ENCODE data around the gene PHF1.

The PHF1 gene

GRCh38 chr6:33419580-33420490 is 9.0 kb downstream of the PHF1 start, which contains the start of gene SYNGAP1 (continued):
- peak; percentile 45; the same call in 1 of the 2 replicates for TF ChIP-seq EGR2 (tag by site-specific recombination; IDR thresholded peaks at IDR 0.05; ENCODE audit: low read depth)
- TF ChIP-seq PRDM4 (tag by site-specific recombination; IDR thresholded peaks at IDR 0.05): no peak
- no peak for TF ChIP-seq ZNF391 (tag by site-specific recombination; IDR thresholded peaks at IDR 0.05; ENCODE audit: borderline replicate concordance, low read depth)
- no peak for TF ChIP-seq ZNF366 (tag by site-specific recombination; conservative IDR thresholded peaks at IDR 0.05)
- no peak for TF ChIP-seq ZSCAN18 (tag by site-specific recombination; IDR thresholded peaks at IDR 0.05)

- Histone ChIP-seq H3K9me3 (ENCODE audit: control insufficient read depth, insufficient read depth, low read depth, low read length) (no peaks in the 10 kb centered on the region), H3K4me1 (ENCODE audit: control insufficient read depth, insufficient read depth, low read length) (peaks cover 7% of the 10 kb centered on the region), H3K36me3 (ENCODE audit: control insufficient read depth in 2 of 2, insufficient read depth in 1 of 2, low read length in 2 of 2) (peaks cover 0 to 10% of the 10 kb centered on the region in 2 experiments; a peak in 1 of 3 replicates), H3K4me3 (ENCODE audit: low read depth, low read length) (no peak overlapping the region), H3K27ac (ENCODE audit: extremely low read depth, low read depth, low read length) (no peak overlapping the region)
- POLR2A ChIA-PET: no interaction called here
- CTCF ChIA-PET: interaction anchor here (0.7 kb wide), 1 partner anchor 9 kb away, joined by 5 read pairs; no protein-coding TSS in a partner anchor
- no peak for TF ChIP-seq ZNF76 (tag by site-specific recombination; IDR thresholded peaks at IDR 0.05; ENCODE audit: borderline replicate concordance, low read depth)
- TF ChIP-seq TSHZ1 (tag by site-specific recombination; IDR thresholded peaks at IDR 0.05; ENCODE audit: borderline replicate concordance): no peak
- no peak for TF ChIP-seq ZNF585B (tag by site-specific recombination; IDR thresholded peaks at IDR 0.05)
- peak; percentile 73 for TF ChIP-seq KLF8 (tag by site-specific recombination; IDR thresholded peaks at IDR 0.05)
- TF ChIP-seq ZNF362 (tag by site-specific recombination; IDR thresholded peaks at IDR 0.05): no peak
- peak; percentile 98 for TF ChIP-seq ZBTB11 (tag by site-specific recombination; conservative IDR thresholded peaks at IDR 0.05; ENCODE audit: low read depth)
- TF ChIP-seq ZNF112 (tag by site-specific recombination; IDR thresholded peaks at IDR 0.05): no peak
- peak; percentile 78 for TF ChIP-seq ZNF580 (tag by site-specific recombination; IDR thresholded peaks at IDR 0.05)
- no peak for TF ChIP-seq ZNF558 (tag by site-specific recombination; IDR thresholded peaks at IDR 0.05)
- TF ChIP-seq PATZ1 (tag by site-specific recombination; IDR thresholded peaks at IDR 0.05): peak; percentile 47
- TF ChIP-seq OSR2 (tag by site-specific recombination; IDR thresholded peaks at IDR 0.05): 0 out of 2 replicates have a peak, but pooled peaks have one; percentile 13
- TF ChIP-seq ZFP3 (tag by site-specific recombination; IDR thresholded peaks at IDR 0.05; ENCODE audit: low read depth): no peak
Measured at GRCh38 chr6:33420491-33421343, 9.9 kb downstream of the PHF1 start.
